Adrenal gland (tissue), 5 donors: ENCODE results near the gene ERBB4.

Experiments
- CTCF ChIP-seq, 6 experiments: fragments of 450-650 bp in 4 of 6; fragments of 200-600 bp in 2 of 6; sonication (generic) in 1 of 6; IDR thresholded peaks; 1 replicate in 5 of 6; 2 replicates in 1 of 6; pipeline versions ENCODE4 v1.5.1 to v1.8.0; 2016 to 2021; ENCODE audit warnings: antibody characterized with exemption in 6 of 6, mild to moderate bottlenecking in 2 of 6, moderate library complexity in 1 of 6
- POLR2A ChIP-seq, 2 donors: fragments of 450-650 bp; IDR thresholded peaks; one replicate each; pipeline ENCODE4 v1.6.1; 2017; ENCODE audit warnings: antibody characterized with exemption in 2 of 2, mild to moderate bottlenecking in 2 of 2, moderate library complexity in 1 of 2
- donor health status: DM: no; HTN: no; CAD: no.

- TF ChIP-seq CTCF (IDR thresholded peaks at IDR 0.05) = no peak
- TF ChIP-seq POLR2A (IDR thresholded peaks at IDR 0.05) = no peak
Measured at GRCh38 chr2:212274215-212274614, 264.4 kb downstream of the ERBB4 start.
